ENCODE measurements around the gene P4HB. TPM values are rescaled to one million over a fixed set of nuclear protein-coding genes. Genes with fewer than 3 reads are reported as not detected.

Gene P4HB
- polyA plus RNA-seq, 1 donor from 2014 or later = 82.8 TPM

GRCh38 chr17:81863833-81864768 is 3.8 kb upstream of the P4HB start:
- TF ChIP-seq CTCF (IDR thresholded peaks at IDR 0.05; ENCODE audit: poor library complexity, severe bottlenecking) (no peak), POLR2AphosphoS5 (IDR thresholded peaks at IDR 0.05) (no peak), MXI1 (conservative IDR thresholded peaks at IDR 0.05; ENCODE audit: poor library complexity, severe bottlenecking) (no peak), REST (IDR thresholded peaks at IDR 0.05; ENCODE audit: borderline replicate concordance) (no peak), EZH2 (IDR thresholded peaks at IDR 0.05; ENCODE audit: borderline replicate concordance, insufficient read depth, low read length, poor library complexity, severe bottlenecking) (no peak), TAF1 (IDR thresholded peaks at IDR 0.05; ENCODE audit: low read depth) (no peak), RAD21 (conservative IDR thresholded peaks at IDR 0.05) (no peak), EP300 (conservative IDR thresholded peaks at IDR 0.05; ENCODE audit: poor library complexity, severe bottlenecking) (no peak), SMC3 (conservative IDR thresholded peaks at IDR 0.05; ENCODE audit: poor library complexity) (no peak)
- Histone ChIP-seq H3K9me2 (ENCODE audit: insufficient read depth, low read length) (no peaks in the 10 kb centered on the region), H3K4me2 (ENCODE audit: low read length) (no peak overlapping the region), H4K20me1 (ENCODE audit: insufficient read depth) (no peaks in the 10 kb centered on the region), H2AFZ (ENCODE audit: low read depth, low read length) (no peak overlapping the region), H3K36me3 (ENCODE audit: insufficient read depth, low read length) (no peaks in the 10 kb centered on the region), H3K79me2 (replicated peaks; ENCODE audit: insufficient read depth, low read length) (peaks cover 21% of the 10 kb centered on the region), H3F3A (ENCODE audit: insufficient read depth, low read length, poor library complexity, severe bottlenecking) (no peaks in the 10 kb centered on the region), H3K4me3 (ENCODE audit: low read length) (no peak overlapping the region), H3K9me3 (ENCODE audit: low read length) (no peaks in the 10 kb centered on the region), H3K9ac (ENCODE audit: low read length) (no peak overlapping the region), H3K27ac (ENCODE audit: low read length) (no peak overlapping the region), H3K27me3 (ENCODE audit: insufficient read depth, low read depth, low read length) (no peaks in the 10 kb centered on the region)

GRCh38 chr17:81863123-81863675 is 2.9 kb upstream of the P4HB start:
- Histone ChIP-seq H3K36me3 (ENCODE audit: insufficient read depth, low read length) (no peaks in the 10 kb centered on the region), H3K4me2 (ENCODE audit: low read length) (no peak overlapping the region), H3F3A (ENCODE audit: insufficient read depth, low read length, poor library complexity, severe bottlenecking) (no peaks in the 10 kb centered on the region), H2AFZ (ENCODE audit: low read depth, low read length) (no peak overlapping the region), H3K9ac (ENCODE audit: low read length) (no peak overlapping the region), H4K20me1 (ENCODE audit: insufficient read depth) (no peaks in the 10 kb centered on the region), H3K4me3 (ENCODE audit: low read length) (no peak overlapping the region), H3K9me3 (ENCODE audit: low read length) (no peaks in the 10 kb centered on the region), H3K27ac (ENCODE audit: low read length) (no peak overlapping the region), H3K27me3 (ENCODE audit: insufficient read depth, low read depth, low read length) (no peaks in the 10 kb centered on the region), H3K9me2 (ENCODE audit: insufficient read depth, low read length) (no peaks in the 10 kb centered on the region), H3K79me2 (replicated peaks; ENCODE audit: insufficient read depth, low read length) (peaks cover 28% of the 10 kb centered on the region)
- TF ChIP-seq REST (IDR thresholded peaks at IDR 0.05; ENCODE audit: borderline replicate concordance) (no peak), POLR2AphosphoS5 (IDR thresholded peaks at IDR 0.05) (peak; percentile 11), EZH2 (IDR thresholded peaks at IDR 0.05; ENCODE audit: borderline replicate concordance, insufficient read depth, low read length, poor library complexity, severe bottlenecking) (no peak)
